Kidney tubule cell (primary cell): ENCODE results near the gene DMRTB1.

Experiments used
- DNase-seq: peaks from one replicate; pipeline ENCODE4 v3.0.0-alpha.2; 2018; ENCODE audit warnings: low spot score

DMRTB1 gene

DNA sequence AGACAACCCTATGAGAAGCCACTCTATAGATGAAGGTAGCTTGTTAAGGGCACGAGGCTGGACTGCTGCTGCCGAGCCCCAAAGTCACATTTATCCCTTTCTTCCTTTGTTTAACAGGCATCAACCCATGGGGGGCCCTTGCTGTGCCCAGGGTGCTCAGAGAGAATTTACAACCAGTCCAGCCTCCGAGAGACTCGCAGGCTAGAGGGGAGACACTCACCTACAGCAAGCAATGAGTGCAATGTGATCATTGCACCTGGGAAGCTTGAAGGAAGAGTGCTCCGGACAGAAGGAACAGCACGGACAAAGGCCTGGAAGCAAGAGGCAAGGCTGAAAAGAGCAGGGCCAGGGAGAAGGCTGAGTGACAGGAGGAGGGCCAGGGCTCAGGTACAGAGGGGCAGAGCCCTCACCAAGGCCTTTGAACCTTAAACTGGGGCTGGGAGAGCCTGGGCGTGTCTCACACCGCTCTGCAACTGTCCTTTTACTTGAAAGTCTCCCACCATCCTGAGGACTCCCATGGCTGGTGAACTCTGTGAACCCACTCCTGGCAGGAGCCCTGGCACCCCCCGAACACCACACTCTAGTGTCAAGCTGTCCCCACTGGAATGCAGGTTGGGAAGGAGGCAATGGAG, 27.3 kb downstream of the DMRTB1 start:
- DNase-seq, result no peak

DNA sequence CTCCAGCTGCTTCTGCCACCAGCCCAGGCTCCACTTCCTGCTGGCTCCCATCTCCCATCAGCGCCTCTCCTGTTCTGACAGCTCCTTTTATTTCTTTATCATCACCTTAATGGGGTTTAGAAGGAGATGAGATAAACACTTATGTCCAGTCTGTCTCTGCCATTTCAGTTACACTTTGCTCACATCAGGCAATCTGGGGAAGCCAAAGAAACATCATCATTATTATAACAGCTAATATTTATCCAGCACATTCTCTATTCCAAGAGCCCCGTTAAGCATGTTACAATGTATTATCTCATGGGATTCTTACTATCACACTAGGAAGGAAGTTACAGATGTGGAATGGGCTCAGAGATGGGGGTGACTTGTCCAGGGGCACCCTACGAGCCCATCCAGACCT, 31.2 kb downstream of the DMRTB1 start:
- no peak for DNase-seq

DNA sequence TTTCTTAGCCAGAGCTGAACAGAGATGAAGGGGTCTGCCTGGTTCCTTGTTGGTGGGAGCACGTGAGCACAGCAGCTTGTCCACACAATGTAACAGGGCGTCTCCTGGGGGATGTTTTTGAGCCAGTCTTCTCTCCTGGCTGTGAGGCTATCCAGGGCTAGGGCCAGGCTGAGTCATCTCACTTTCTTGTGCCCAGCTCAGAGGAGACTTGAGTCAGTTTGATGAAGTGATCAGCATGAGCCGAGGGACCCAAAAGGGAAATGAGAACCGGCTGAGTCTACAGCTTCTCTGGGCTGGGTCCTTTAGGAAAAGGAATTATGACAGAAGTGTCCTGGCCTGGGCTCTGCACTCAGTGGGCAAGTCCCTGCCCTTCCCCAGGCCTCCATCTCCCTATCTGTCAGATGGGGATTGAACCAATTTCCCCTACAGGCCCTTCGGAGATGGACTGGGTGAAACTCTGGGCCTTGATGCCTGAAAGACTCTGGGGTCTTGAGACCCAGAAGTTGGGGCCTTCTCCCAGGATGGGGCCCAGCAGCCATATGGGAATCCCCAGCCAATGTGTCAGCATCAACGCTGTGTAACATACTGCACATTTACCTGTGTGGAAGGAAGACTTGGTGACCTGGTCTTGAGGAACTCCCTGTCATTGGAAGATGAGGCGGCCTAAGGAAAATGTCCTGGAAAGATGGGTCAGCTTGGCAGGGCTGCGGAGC, 36.6 kb downstream of the DMRTB1 start:
- no peak for DNase-seq

DNA sequence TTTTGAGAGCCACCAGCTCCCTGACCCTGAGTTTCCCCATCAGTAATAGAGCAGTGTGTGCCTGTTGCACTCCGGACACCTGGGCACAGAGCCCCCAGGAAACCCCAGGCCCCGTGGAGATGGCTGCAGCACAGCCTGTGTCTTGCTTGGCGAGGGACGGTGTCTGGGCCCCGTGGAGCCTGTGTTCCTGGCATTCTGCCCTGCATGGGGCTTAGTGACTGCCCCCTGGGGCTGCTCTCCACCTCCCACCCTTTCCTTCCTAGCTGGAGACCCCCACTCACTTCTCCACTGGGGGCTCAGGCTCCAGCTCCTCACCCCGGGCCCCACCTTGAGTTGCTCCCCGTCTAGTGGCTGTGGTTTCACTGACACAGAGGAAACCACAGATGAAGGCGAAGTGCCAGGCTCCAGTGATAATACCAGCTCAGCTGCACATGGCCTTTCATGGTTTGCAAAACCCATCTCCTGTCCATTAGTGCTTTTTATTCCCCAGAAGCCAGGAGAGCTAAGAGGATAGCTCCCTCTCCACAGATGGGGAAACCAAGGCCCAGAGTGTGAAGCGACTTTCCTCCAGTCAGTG, 39.4 kb downstream of the DMRTB1 start:
- DNase-seq, result no peak

DNA sequence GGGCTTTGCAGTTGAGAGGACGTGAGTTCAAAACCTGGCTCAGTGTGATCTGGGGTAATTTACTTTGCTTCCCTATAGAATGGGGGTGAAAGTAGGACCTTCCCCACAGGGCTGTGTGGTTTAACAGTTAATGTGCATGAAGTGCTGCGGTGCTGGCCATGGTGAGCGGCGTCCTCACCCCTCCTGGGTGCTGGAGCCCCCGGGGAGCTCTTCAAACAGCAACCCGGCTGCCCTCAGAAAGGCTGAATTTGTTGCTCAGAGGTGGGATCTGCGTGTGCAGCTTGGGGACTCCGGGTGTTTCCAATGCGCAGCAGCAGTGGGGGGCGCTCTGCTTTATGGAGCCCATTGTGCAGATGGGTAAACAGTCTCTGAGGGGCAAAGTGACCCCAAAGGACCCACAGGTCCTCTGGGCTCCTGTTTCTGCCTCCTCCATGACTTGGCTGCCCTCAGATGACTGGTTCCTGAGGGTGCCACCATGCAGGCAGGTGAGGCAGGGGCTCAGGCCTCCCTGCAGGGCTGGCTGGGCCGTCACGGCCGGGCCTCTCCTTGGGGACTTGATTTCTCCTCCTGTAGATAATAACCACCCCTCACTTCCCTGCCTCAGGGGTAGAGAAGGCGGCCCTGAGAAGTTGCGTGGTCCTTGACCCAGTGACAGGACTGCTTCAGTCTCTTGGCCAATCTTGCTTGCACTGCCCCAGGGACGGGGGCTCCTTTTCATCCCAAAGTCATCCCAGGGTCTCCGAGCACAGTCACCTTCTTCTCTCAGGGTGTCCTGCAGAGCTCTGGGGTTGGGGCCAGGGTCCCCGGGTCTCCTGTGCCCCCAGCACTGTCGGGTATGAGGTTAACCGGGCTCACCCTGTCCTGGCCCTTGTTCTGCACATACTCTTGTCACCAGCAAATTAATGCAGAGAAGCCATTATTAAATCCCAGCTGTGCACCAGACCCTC, 40.3 kb downstream of the DMRTB1 start:
- no peak for DNase-seq

DNA sequence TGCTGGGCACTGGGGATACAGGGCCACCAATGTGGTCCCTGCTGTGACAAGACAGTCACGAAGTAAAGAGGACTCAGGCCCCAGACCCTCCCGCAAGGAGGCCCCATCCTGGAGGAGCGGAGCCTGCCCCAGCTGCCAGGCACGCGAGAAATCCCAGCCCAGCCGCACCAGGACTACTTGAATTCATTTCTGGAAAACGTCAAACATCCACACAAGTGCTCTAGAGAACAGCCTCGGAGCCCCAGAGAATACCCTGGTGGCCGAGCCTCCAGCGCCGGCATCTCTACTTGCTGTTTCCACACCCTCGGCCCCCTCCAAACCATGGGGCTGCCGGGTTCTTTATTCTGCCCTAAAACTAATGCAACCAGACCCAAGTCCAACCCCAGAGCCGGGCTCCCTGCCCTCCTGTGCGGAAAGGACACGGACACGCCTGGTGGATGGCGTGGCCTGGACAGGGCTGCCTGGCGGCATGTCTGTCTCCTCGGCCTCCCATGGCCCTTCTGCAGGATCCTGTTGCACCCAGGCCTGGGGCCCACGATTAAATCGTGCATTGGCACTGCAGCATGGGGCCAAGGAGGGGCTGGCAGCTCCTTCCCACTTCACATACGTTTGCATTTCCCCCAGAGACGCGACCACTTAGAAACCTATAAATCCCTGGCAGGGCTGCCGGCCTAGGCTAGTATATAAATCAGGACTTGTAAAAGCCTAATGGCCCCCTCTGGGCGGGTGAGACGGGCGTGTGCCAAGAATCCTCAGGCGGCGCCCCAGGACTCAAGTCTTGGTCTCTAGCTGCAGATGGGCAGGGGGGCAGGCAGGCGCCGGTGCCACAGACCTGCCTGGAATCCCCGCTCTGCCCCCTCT, 41.2 kb downstream of the DMRTB1 start:
- DNase-seq, result no peak

DNA sequence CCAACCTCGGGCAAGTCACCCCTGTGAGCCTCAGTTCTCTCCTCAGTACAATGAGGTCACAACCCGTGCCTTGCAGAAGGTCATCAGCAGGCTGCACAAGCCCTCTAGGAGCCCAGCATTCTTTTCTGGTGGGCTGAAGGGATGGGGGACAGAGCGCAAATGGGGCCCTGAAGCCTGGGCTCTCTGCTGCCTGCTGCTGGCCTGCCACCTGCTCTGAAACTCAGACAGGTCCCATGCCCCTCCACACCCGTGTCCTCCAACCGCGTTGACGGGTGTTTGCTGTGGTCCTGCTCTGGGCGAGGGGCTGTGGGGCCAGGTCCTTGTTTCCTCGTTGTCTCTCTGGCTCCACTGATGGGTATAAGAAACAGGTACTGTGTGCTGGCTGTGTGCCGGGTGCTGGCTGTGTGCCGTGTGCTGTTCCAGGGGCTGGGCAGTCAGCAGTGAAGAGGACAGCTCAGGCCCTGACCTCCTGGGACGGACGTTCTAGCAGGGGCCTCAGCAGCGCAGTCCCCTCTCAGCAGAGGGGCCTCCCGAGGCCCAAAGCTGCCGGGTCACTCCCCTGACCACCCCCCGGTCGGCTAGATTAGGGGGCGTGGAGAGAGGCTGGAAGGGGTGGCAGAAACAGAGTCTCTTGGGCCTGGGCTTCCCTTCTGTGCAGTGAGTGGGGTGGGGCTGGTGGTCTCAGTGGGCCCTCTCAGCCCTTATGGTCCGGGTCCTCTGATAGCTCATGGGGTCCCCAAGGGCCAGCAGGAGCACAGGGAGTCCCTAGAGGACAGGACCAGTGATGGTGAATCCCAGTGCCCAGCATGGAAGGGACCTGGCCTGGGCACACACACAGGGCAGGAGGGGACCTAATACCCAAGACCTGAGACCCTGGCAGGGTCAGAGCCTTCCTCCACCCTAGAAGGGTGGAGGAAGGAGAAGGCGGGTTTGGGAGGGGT, 42.1 kb downstream of the DMRTB1 start:
- DNase-seq, result no peak

DNA sequence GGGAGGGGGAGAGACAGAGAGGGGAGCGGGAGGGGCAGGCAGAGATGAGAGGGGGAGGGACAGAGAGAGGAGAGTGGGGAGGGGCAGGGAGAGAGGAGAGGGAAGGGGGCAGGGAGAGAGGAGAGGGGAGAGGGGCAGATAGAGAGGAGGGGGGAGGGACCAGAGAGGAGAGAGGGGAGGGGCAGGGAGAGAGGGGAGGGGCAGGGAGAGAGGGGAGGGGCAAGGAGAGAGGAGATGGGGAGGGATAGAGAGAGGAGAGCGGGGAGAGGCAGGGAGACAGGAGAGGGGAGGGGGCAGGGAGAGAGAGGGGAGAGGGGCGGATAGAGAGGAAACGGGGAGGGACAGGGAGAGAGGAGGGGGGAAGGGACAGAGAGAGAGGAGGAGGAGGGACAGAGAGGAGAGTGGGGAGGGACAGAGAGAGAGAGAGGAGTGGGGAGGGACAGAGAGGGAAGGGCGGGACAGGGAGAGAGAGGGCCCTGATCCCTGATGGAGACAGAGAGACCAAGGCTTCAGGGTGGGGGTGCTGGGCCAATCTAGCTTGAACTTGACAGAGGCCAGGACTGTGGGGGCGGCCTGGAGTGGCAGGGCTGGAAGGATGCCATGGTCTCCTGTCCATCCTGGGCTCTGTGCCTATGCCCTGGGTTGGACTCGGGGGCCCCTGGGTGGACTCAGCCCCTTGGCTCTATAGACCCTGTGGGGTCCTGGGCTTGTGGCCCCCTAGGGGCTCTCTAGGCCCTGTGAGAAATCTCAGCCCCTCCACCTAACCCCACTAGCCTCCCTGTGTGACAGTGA, 43.6 kb downstream of the DMRTB1 start:
- DNase-seq, result no peak

DNA sequence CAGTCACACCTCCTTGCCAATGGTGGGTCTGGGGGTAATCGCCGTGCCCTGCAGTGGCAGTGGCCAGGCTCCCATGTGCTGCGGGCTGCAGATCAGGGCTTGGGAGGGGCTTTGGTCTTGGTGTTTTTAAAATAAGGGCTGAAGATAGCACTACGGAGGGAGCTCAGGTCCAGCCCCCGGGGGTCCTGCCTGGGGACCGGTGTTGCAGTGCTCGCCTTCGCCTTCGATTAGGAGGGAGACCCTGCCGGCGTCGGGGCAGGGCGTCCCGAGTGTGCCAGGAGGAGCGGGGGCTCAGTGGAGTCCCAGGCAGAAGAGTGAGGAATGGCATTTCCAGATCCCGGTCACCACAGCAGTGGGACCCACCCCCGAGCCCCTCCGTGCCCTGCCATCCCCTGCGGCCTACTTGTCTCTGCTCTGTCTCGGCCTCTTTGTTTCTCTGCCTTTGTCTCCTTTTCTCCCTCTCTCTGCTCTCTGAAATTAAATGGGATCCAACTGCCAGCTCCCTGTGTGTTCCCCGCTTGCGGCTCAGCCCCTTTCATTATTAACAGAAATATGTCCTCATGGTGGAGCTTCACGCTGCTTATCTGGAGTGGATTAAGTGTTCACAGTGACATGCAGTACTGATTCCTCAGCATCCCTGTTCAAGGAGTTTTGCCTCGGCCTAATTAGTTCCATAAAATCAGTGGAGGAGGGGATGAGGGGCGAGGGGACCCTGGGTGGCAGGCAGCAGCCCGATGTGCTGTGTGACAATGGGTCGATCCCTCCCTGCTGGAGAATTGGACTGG, 44.4 kb downstream of the DMRTB1 start:
- no peak for DNase-seq

DNA sequence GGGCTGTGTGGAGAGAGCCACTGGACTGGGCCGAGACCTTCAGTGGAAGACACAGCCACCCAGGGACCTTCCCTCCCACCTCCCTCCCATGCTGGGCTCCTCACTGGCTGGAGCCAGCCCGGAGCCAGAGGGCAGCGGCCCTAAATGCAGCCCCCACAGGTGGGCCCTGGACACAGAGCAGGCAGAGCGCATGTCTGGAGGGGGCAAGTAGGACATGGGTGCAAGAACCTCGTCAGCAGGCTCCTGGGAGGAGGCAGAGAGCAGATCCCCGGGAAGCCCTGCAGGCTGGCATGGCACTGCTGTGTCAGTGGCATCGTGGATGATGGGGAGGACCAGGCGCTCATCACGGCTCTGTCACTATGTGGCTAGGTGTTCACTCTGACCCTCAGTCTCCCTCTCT, 45.7 kb downstream of the DMRTB1 start:
- DNase-seq, result no peak

DNA sequence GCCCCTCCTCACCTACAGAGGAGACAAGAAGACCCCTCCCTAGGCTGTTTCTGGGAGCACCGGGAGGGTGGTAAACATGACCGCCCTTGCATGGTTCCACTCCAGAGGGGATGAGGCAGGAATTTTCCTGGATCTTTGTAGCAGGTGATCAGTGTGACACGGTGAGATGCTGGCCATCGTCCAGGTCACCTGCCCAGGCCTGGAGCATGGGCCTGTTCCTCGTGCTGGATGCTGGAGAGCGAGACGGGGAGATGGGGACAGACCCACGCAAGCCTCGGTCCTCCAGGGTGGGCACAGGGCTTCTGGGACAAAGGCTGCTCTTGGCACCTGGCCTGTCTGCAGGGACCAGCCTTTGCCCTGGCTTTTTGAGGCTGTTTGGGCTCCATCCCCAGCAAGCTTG, 46.2 kb downstream of the DMRTB1 start:
- DNase-seq, result no peak

DNA sequence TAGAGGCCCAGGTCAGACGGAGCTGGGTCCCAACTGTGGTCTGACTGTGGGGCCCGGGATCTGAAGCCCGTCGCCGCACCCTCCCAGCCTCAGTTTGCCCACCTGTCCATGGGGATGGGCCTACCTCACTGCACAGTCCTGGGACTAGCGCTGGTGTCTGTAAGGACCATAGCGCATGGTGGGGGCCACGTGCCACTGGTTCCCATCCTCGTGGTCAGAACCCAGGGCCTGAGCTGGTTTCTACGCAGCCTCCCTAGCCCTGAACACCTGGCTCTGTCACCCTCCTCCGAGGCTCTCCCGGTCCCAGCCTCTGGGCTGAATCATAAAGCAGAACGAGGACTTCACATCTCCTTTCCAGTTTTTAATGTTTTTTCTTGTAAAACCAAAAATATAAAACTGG, 46.7 kb downstream of the DMRTB1 start:
- DNase-seq, result no peak

DNA sequence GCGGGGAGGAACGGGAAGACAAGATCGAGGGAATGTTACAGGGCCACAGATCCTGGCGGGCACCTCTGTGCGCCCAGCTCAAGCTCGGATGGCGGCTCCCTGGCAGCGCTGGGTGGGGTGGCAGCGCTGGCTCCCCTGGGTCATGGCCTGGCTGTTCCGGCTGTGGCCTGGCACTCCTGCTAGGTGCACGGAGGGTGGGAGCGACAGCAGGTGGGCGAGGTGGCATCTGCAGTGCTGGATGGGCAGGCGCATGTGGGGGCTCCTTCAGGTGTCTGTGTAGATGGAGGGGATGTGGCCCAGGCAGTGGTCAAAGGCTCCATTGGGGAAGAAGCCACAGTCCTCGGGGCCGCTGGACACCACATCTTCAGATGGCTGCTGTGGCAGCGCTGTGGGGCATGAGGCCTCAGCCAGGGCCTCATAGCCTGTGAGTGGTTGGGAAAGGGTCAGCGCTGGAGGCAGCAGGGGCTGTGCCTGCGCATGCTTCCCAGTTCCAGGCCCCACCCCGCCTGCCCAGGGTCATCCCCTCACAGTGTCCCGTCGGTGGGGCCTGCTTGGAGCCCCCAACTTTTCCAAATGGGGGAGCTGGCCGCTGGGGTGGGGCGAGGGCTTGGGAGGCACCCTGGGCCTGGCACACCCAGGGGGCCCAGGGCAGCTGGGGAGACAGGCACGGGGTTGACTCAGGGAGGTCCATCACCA, 47.3 kb downstream of the DMRTB1 start:
- DNase-seq, result no peak

DNA sequence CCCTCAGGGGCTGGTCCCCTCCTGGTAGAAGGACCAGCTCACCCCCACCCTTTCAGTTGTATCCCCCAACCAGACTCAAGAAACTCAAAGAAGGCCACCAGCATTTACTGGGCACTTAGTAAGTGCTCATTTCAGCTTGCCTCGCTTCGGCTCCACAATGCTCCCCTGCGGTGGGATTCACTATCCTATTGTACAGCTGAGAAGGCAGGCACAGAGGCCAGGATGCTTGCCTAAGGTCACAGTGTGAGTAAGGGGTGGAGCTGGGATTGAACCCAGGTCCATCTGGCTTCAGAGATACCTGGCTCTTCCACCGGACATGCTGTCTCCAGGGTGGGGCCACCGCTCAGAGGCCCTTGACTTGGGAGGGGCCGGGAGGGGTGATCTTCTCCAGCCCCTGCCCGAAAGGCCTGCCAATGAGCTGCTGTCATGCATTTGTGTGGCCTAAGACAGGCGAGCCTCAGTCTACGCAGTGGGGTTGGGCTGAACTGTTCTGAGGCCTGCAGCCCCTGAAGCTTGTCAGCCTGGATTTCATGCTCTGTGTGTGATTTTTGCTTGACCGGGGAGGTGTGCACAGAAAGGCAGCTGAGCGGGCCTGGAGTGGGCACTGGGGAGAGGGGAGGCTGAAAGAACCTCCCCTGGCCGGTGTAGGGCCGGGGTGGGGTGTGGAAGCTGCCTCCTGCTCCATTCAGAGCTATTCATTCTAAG, 48.1 kb downstream of the DMRTB1 start:
- DNase-seq, result no peak

DNA sequence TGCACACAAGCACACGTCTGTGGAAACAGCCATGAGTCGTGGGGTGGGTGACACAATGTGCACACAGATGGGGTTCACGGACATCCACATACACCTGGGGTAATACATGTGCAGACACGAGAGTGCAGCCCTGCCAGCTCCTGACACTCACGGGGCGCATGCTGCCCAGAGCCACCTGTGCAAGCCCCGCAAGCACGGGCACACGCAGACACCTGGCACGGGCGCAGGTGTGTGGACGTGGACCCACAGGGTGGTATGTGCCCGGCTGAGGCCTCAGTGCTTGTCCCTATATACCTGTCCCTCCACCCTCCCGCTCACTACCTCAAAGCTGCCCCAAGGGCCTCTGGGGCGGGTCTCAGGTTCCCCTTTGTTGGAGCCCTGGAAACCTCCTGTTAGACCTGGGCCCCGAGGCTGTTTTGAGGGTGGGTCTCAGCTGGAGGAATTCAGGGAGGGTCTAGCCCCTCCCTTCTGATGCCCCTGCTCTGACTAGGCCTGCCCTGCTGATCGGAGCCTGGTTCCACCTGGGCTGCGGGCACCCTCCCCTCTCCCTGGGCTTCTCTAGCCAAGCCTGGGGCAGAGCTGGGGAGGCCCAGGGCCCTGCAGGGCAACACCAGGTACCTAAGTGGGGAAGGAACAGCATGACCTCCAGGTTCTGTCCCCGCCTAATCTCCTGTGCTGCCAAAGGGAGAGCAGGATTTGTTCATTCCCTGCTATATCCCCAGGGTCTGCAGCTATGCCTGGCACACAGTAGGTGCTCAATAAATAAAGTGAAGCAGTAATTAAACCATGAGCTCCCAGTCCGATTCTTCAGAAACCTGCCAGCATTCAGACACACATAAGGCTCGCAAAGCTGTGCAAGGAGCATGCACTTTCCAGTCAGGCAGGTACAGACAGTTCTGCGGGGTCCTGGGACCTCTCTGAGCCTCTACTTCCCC, 49.1 kb downstream of the DMRTB1 start:
- no peak for DNase-seq

DNA sequence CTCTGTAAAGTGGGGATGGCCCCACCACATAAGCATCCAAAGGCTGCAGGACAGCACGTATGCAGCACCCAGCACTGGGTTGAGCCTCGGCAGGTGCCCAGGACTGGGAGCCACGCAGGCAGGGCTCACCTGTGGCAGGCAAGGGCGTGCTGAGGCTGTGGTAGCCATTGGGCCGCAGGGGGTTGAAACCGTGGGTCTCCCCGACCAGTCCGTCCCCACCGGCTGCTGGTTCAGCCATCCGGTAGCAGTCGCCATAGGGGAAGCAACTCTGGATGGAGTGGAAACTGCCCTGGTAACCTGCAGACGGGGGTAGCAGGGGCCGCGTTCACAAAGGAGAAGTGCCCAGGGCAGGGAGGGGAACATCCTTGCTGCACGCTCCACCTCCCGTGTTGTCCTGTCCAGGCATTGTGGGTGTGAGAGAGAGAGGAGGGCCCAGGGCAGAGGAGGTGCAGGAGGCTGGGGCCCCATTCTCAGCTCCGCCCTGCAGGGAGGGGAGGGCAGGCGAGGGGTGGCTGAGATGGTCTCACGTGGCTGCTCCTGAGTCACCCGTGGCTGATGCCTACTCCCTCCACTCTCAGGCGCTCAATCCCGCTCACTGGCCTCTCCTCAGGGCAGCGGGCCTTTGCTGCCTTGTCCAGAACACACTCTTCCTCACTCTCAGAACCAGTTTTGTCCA, 49.9 kb downstream of the DMRTB1 start:
- peak; percentile 77 for DNase-seq
